ENCODE results near the gene ARF3.

Gene ARF3

GRCh38 chr12:48961801-48962200 is 4.5 kb upstream of the ARF3 start:
- no peak for DNase-seq

GRCh38 chr12:48961331-48961730 is 4.0 kb upstream of the ARF3 start:
- DNase-seq = no peak

GRCh38 chr12:48960834-48961233 is 3.5 kb upstream of the ARF3 start:
- no peak for DNase-seq

GRCh38 chr12:48958049-48958388 is 732 bp upstream of the ARF3 start:
- DNase-seq = no peak

DNA sequence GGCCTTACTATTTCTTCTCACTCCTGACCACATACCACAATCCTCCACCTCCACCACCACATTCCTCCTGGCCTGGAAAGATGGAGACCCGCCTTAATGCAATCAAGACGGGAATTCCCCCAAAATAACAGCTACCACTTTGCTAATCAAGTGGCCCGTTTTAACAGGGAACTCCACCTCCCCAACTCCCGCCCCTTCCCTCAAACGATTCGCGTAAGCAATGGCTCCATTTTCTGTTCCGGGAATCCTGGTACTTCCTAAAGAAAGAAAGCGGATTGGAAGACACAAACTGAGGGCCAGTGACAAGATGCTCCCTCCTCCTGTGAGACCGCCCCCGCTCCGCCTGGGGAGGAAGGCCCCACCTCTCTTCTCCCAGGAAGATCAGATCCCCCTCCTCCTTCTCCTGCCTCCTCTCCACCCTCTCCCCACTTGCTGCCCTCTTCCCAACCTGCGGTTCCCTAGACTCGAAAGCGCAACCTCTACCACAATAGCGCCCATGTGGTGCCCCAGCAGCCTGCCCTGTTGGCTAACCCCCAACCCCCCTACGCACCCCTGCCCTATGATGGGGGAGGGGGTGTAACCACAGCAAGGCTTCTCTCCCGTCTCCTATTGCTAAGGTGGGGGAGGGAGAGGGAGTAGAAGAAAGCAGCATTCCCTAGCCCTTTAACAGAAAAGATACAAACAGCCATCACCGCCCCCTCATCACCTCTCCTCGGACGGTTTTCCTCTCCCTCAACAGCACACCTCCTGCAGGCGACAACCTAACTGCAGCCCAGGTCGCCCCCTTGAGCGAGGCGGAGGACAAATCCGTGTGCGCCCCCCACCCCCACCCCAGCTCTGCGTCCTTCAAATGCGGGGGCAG is 777 bp downstream of the ARF3 start:
- peak; percentile 68 for DNase-seq

DNA sequence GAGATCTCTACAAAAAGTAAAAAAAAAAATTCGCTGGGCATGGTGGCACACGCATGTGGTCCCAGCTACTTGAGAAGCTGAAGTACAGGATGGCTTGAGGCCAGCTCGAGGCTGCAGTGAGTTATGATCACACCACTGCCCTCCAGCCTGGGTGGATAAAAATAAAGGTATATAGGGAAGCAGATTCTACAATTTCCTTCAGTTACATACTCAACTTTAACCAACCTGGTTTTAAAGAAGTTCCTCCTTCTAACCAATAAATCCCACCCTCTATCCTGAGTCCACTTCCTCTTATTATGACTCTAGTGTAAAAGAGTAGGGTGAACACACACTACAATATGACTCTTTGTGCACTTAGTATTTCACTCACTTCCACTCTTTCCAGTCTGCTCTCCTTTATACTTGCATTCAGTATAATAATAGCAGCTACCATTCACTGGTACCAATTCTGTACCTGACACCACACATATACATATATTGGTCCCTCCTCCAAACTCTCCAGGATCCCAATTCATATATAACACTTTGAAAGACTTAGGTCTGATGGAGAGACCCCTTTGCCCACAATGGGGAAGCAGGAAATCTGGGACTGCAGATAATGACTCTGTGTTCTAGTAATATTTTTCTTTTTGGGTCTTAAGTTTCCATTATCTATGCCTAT is 2.3 kb downstream of the ARF3 start:
- DNase-seq = no peak

- DNase-seq = no peak
Observed at GRCh38 chr12:48954061-48954460, 3.2 kb downstream of the ARF3 start.

GRCh38 chr12:48952691-48953090 is 4.6 kb downstream of the ARF3 start:
- DNase-seq = no peak

- peak; percentile 30 for DNase-seq
Observed at GRCh38 chr12:48947727-48948126, 9.6 kb downstream of the ARF3 start.

GRCh38 chr12:48946943-48947342 is 10.3 kb downstream of the ARF3 start:
- DNase-seq = no peak

DNA sequence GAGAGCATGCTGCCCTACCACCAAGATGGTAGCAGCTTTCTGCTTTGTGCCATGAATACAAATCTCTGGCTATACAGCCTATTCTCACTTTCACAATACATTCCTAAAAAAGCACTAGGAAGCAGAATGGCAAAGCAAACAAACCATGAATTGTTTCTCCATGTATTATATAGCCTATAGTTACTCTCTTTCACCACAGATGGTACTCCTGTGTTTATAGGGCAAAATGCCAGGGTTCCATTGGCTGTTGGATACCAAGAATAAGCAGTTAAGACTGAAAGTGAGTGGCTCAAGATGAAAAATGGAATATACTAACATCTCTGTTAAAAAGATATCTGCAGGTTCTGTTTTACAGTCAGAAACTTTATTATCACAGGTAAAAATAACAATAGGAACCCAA is 11.1 kb downstream of the ARF3 start:
- peak; percentile 50 for DNase-seq

DNA sequence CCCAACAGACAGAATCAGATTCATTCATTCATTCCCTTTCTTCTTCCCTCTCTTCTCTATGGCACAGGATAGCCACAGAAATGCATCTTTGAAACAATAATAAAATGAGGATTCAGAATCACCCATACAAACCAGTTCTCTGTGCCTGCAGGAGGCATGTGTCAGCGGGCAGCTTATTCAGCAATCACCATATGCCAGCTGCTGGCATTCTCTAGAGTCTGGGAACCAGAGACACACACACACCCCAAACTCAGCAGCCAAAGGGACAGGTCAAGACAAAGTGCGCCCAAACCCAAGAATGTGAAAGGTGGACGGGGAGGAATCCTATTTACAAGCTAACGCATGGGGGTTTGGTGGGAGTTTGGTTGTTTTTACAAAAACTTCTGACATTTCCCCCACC is 14.1 kb downstream of the ARF3 start:
- no peak for DNase-seq

DNA sequence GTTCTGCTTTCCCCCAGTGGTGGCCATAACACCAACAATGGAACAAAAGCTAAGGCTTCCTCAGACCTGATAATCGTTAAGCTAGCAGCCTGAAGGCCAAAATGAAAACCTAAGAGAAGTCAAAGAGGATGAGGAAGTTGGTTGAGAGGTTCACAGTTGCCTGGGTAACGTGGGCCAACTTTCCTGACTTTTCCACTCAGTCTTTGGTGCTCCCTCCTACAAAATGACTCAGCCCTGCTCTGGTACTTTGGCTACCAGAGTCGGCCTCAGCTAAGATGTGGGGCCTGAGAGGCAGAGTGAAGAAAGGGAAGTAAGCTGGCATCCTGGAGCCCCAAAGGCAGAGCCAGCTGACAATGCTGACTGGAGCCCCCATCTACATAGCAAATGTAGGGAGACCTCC is 17.1 kb downstream of the ARF3 start:
- DNase-seq = no peak

- no peak for DNase-seq
Observed at GRCh38 chr12:48938805-48939204, 18.5 kb downstream of the ARF3 start.

- DNase-seq = no peak
Observed at GRCh38 chr12:48937170-48937569, 20.1 kb downstream of the ARF3 start.

DNA sequence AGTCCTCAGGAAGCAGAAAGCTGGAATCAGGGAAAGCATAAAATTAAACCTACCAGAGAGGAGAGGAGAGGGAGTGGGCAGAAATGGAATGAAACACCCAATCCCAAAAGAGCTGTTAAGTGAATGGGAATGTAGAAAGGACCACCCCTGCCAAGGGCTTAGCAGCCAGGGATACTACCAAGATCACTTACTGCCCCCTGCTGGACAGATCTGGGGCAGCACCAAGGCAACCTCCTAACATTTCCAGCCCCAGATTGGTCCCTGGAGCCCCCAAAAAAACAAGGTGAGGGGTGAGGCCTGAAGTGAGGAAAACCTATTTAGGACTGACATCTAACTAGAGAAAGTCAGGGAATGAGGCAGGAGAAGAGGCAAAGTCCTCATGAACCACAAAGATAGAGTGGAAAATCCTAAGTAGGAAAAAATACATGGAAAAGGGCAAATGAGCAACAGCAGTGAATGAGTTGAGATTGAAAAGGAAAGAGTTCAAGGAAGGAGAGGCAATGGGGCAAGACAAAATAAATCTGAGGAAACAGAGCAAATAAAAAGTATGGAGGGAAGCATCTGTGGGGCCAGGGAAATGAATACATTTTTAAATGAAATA is 20.8 kb downstream of the ARF3 start:
- peak; percentile 2 for DNase-seq

- no peak for DNase-seq
Observed at GRCh38 chr12:48934312-48934706, 23.0 kb downstream of the ARF3 start.

- no peak for DNase-seq
Observed at GRCh38 chr12:48933664-48934311, 23.5 kb downstream of the ARF3 start.

GRCh38 chr12:48932878-48933277 is 24.4 kb downstream of the ARF3 start:
- DNase-seq = no peak

- no peak for DNase-seq
Observed at GRCh38 chr12:48930475-48930874, 26.8 kb downstream of the ARF3 start.

DNA sequence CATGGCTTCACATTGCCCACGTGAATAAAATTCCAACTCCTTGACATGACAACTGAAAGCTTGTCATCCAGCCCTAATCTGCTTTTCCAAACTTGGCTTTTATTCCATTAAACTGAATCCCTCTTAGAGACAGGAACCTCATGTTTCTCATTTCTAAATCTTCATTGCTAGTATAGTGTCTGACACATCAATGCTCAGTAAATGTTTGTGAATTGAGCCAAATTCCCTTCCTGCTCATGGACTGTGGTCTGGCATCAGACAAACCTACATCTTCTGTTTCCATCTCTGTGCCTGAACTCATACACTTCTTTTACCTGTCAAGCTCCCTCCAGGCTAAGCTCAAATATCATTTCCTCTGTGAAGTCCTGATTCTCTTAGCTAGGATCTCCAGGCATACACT is 27.7 kb downstream of the ARF3 start:
- DNase-seq = no peak

- no peak for DNase-seq
Observed at GRCh38 chr12:48927261-48927660, 30.0 kb downstream of the ARF3 start.

GRCh38 chr12:48925304-48926011 is 31.8 kb downstream of the ARF3 start, which contains the start of gene FKBP11:
FKBP11 (minus strand) TSS chr12:48925492; CDS start chr12:48925428, 64 bp downstream.
- no peak for DNase-seq
